SK-N-MC (cell line): ENCODE results near the gene RAD1.
A peak's percentile ranks its signal among the peaks of the same experiment; 100 is the strongest.

Source experiments
- EZH2 ChIP-seq: fragments of 200-600 bp; sonication (generic); IDR thresholded peaks from one replicate; pipeline ENCODE4 v1.6.1; 2017; ENCODE audit warnings: antibody characterized with exemption
- POLR2AphosphoS5 ChIP-seq: IDR thresholded peaks from 2 replicates; pipeline ENCODE4 v1.6.1; 2012; ENCODE audit warnings: mild to moderate bottlenecking, low read depth, low read length, borderline replicate concordance

- TF ChIP-seq EZH2 (no peak), POLR2AphosphoS5 (peak; percentile 49; the same call in 1 of the 2 replicates)
Observed at GRCh38 chr5:34929134-34929719, 13.9 kb upstream of the RAD1 start, which contains the start of gene DNAJC21.
